ENCODE data around the gene LRP5. TPM values are rescaled to one million over a fixed set of nuclear protein-coding genes. Genes with fewer than 3 reads are reported as not detected.

LRP5 gene
- total RNA-seq, 4 donors from 2014 or later, result 19.1 to 86.2 (median 43.9) TPM

GRCh38 chr11:68449951-68450350 lies 137.6 kb downstream of the LRP5 start:
- Histone ChIP-seq H3K36me3 (no peaks in the 10 kb centered on the region), H3K27ac (no peak overlapping the region), H3K9me3 (no peaks in the 10 kb centered on the region), H3K27me3 (no peaks in the 10 kb centered on the region), H3K4me1 (no peaks in the 10 kb centered on the region), H3K4me3 (no peak overlapping the region)
- no peak for DNase-seq
- intact Hi-C loops (cut with DNase I; ENCODE audit: low total_unique reads), result no loop called here
- TF ChIP-seq, protein P1, sequence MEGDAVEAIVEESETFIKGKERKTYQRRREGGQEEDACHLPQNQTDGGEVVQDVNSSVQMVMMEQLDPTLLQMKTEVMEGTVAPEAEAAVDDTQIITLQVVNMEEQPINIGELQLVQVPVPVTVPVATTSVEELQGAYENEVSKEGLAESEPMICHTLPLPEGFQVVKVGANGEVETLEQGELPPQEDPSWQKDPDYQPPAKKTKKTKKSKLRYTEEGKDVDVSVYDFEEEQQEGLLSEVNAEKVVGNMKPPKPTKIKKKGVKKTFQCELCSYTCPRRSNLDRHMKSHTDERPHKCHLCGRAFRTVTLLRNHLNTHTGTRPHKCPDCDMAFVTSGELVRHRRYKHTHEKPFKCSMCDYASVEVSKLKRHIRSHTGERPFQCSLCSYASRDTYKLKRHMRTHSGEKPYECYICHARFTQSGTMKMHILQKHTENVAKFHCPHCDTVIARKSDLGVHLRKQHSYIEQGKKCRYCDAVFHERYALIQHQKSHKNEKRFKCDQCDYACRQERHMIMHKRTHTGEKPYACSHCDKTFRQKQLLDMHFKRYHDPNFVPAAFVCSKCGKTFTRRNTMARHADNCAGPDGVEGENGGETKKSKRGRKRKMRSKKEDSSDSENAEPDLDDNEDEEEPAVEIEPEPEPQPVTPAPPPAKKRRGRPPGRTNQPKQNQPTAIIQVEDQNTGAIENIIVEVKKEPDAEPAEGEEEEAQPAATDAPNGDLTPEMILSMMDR (IDR thresholded peaks at IDR 0.05), result no peak
- TF ChIP-seq POLR2A (IDR thresholded peaks at IDR 0.05), result no peak

DNA sequence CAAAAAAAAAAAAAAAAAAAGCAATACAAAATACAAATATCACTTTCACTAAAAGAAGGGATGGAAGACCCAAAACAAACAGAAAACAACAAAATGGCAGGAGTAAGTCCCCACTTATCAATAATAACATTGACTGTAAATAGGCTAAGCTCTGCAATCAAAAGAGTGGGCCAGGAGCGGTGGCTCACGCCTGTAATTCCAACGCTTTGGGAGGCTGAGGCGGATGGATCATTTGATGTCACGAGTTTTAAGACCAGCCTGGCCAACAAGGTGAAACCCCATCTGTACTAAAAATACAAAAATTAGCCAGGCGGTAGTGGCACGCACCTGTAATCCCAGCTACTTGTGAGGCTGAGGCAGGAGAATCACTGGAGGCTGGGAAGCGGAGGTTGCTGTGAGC lies 138.3 kb downstream of the LRP5 start:
- no peak for DNase-seq
- no peak overlapping the region for H3K27ac ChIP-seq
- H3K27me3 ChIP-seq, result no peaks in the 10 kb centered on the region
- no peaks in the 10 kb centered on the region for H3K9me3 ChIP-seq
- TF ChIP-seq, protein P1 (IDR thresholded peaks at IDR 0.05), result no peak
- no peak for TF ChIP-seq POLR2A (IDR thresholded peaks at IDR 0.05)
- intact Hi-C loops (cut with DNase I; ENCODE audit: low total_unique reads), result no loop called here
- no peak overlapping the region for H3K4me3 ChIP-seq
- no peaks in the 10 kb centered on the region for H3K4me1 ChIP-seq
- H3K36me3 ChIP-seq, result no peaks in the 10 kb centered on the region

- intact Hi-C loops (cut with DNase I; ENCODE audit: low total_unique reads), result no loop called here
- TF ChIP-seq POLR2A (IDR thresholded peaks at IDR 0.05), result no peak
- TF ChIP-seq, protein P1 (IDR thresholded peaks at IDR 0.05), result no peak
- DNase-seq, result no peak
Observed at GRCh38 chr11:68454767-68455166, 142.4 kb downstream of the LRP5 start.

DNA sequence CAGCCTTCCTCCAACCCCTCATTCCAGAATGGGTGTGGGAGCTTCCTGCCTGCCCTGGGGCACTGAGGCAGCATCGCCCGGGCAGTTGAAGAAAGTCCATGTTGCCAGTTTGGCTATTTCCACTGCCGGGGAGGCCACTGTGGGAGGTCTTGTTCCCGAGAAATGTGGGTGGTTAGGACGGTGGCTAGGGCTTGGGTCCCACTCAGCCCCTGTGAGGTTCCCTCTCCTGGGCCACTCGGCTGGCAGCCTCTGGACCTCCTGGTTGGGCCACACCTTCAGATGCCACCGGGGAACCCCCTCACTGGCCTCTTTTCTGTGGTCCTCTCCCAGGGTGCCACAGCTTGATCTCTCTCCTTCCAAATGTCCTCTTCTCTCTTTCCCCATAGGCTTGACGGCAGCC lies 143.1 kb downstream of the LRP5 start:
- Histone ChIP-seq H3K36me3 (no peaks in the 10 kb centered on the region), H3K4me1 (no peaks in the 10 kb centered on the region), H3K4me3 (no peak overlapping the region), H3K27me3 (no peaks in the 10 kb centered on the region), H3K27ac (no peak overlapping the region), H3K9me3 (no peaks in the 10 kb centered on the region)
- intact Hi-C loops (cut with DNase I; ENCODE audit: low total_unique reads), result no loop called here
- TF ChIP-seq POLR2A (IDR thresholded peaks at IDR 0.05), result no peak
- TF ChIP-seq, protein P1 (IDR thresholded peaks at IDR 0.05), result no peak
- DNase-seq, result no peak

More at GRCh38 chr11:68454767-68455166, 142.4 kb downstream of the LRP5 start:
- H3K9me3 ChIP-seq, result no peaks in the 10 kb centered on the region
- no peak overlapping the region for H3K4me3 ChIP-seq
- H3K4me1 ChIP-seq, result no peaks in the 10 kb centered on the region
- no peaks in the 10 kb centered on the region for H3K27me3 ChIP-seq
- H3K36me3 ChIP-seq, result no peaks in the 10 kb centered on the region
- no peak overlapping the region for H3K27ac ChIP-seq

GRCh38 chr11:68457216-68457897 lies 145.0 kb downstream of the LRP5 start:
- intact Hi-C loops (cut with DNase I; ENCODE audit: low total_unique reads), result no loop called here
- TF ChIP-seq POLR2A (IDR thresholded peaks at IDR 0.05), result no peak
- TF ChIP-seq, protein P1 (IDR thresholded peaks at IDR 0.05), result no peak
- no peak for DNase-seq
- Histone ChIP-seq H3K36me3 (no peaks in the 10 kb centered on the region), H3K9me3 (no peaks in the 10 kb centered on the region), H3K27ac (no peak overlapping the region), H3K4me1 (peaks cover 3 to 6% of the 10 kb centered on the region in 2 donors), H3K27me3 (no peaks in the 10 kb centered on the region), H3K4me3 (no peak overlapping the region)
